PC-9 (cell line): ENCODE data around the gene NCK2. TPM values are rescaled to one million over a fixed set of nuclear protein-coding genes. Genes with fewer than 3 reads are reported as not detected.

Source experiments
- BruUV-seq: library from RNA; stranded (reverse); fragments of 400-500 nt; replicated peaks from 2 replicates; lab custom pipeline; 2021; lab: Mats Ljungman, UMichigan
- CTCF ChIA-PET: fragments of 300-600 bp; sonication (Branson Sonifier 250); formaldehyde crosslinking; loops from one replicate; lab custom pipeline; 2022; ENCODE audit warnings: antibody characterized with exemption; lab: Charles Lee
- POLR2A ChIA-PET: fragments of 300-600 bp; sonication (Branson Sonifier 250); formaldehyde crosslinking; loops from one replicate; lab custom pipeline; 2022; ENCODE audit warnings: antibody characterized with exemption; ENCODE audit not compliant: unreplicated experiment; lab: Charles Lee
- DNase-seq, 2 experiments: peaks; one replicate each; pipeline versions ENCODE4 v3.0.0 to v3.0.0-alpha.2; 2015 to 2022; ENCODE audit warnings: mixed read lengths in 1 of 2
- H2AFZ ChIP-seq: fragments of 200-600 bp; sonication (generic); 2 replicates; pipeline ENCODE4 v1.8.1; 2017; ENCODE audit warnings: antibody characterized with exemption
- H3F3A ChIP-seq: fragments of 200-600 bp; sonication (generic); 2 replicates; pipeline ENCODE4 v1.8.1; 2017; ENCODE audit warnings: antibody characterized with exemption, mild to moderate bottlenecking, low read depth; ENCODE audit not compliant: insufficient read depth
- H3K27ac ChIP-seq: fragments of 200-600 bp; sonication (generic); 2 replicates; pipeline ENCODE4 v1.6.1; 2016; ENCODE audit warnings: mixed run types
- H3K27me3 ChIP-seq: fragments of 200-600 bp; sonication (generic); 2 replicates; pipeline ENCODE4 v1.6.1; 2016; ENCODE audit warnings: low read depth, mixed run types; ENCODE audit not compliant: insufficient read depth
- H3K36me3 ChIP-seq: fragments of 200-600 bp; sonication (generic); 2 replicates; pipeline ENCODE4 v1.6.1; 2016; ENCODE audit warnings: low read depth, mixed run types
- H3K4me1 ChIP-seq: fragments of 200-600 bp; sonication (generic); replicated peaks from 2 replicates; pipeline ENCODE4 v1.6.1; 2016; ENCODE audit warnings: mixed run types; ENCODE audit not compliant: insufficient read depth
- H3K4me2 ChIP-seq: fragments of 200-600 bp; sonication (generic); 2 replicates; pipeline ENCODE4 v1.6.1; 2017; ENCODE audit warnings: mixed run types
- H3K4me3 ChIP-seq: fragments of 200-600 bp; sonication (generic); 2 replicates; pipeline ENCODE4 v1.6.1; 2016; ENCODE audit warnings: mixed run types
- H3K79me2 ChIP-seq: fragments of 200-600 bp; sonication (generic); 2 replicates; pipeline ENCODE4 v1.6.1; 2017; ENCODE audit warnings: low read depth, mixed run types
- H3K9me2 ChIP-seq: fragments of 200-600 bp; sonication (generic); 2 replicates; pipeline ENCODE4 v1.8.1; 2017; ENCODE audit warnings: mild to moderate bottlenecking; ENCODE audit not compliant: insufficient read depth
- H3K9me3 ChIP-seq: fragments of 200-600 bp; sonication (generic); 2 replicates; pipeline ENCODE4 v1.8.1; 2016; ENCODE audit warnings: low read depth; ENCODE audit not compliant: insufficient read depth
- H4K20me1 ChIP-seq: fragments of 200-600 bp; sonication (generic); 2 replicates; pipeline ENCODE4 v1.8.1; 2017; ENCODE audit not compliant: insufficient read depth
- EZH2 ChIP-seq: fragments of 200-600 bp; sonication (generic); IDR thresholded peaks from 2 replicates; pipeline ENCODE4 v1.8.0; 2017; ENCODE audit warnings: antibody characterized with exemption, low read depth
- intact Hi-C: fragments of 100-400 bp; cut with micrococcal nuclease; formaldehyde crosslinking; loops from one replicate; pipeline ENCODE4 v1.10.0; 2022; ENCODE audit not compliant: unreplicated experiment
- total RNA-seq: library from RNA; stranded (reverse); gene quantifications from 2 replicates; pipeline ENCODE4 v1.2.3, GENCODE V29; 2021
- TF ChIP-seq, protein P1 (sequence below): fragments of 200-600 bp; sonication (generic); conservative IDR thresholded peaks from 2 replicates; pipeline ENCODE4 v1.6.1; 2017; ENCODE audit warnings: mixed run types, antibody characterized with exemption, mild to moderate bottlenecking, moderate library complexity

Gene NCK2
- total RNA-seq, 1 experiment from 2014 or later: 26.0 TPM

DNA sequence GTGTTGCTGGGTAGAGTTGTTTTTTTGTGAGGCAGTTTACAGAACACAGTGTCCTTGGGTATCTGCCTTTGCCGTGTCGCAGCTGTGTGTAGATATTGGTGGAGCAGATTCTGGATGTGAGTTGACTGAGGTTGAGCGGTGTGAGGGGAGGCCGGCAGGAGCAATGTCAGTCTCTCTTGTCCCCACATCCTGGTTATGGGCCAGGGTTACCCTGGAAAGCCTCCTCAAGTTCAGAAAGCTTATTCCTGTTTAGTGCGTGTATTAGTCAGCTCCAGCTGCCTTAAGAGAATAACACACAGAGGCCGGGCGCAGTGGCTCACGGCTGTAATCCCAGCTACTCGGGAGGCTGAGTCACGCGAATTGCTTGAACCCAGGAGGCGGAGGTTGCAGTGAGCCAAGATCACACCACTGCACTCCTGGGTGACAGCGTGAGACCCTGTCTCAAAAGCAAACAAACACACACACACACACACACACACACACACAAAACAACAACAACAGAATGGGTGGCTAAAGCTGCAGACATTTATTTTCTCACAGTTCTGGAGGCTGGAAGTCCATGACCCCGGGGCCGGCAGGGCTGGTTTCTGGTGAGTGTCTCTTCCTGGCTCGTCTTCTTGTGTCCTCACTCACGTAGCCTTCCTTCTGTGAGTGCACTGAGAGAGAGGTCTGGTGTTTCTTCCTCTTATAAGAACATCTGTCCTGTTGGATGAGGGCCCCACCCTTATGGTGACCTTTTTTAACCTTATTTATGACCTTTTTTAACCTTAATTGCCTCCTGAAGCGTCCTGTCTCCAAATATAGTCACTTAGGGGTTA, 5.1 kb downstream of the NCK2 start:
- H2AFZ ChIP-seq: no peak overlapping the region
- H3K4me2 ChIP-seq: no peak overlapping the region
- H3K27me3 ChIP-seq: no peaks in the 10 kb centered on the region
- no peaks in the 10 kb centered on the region for H3F3A ChIP-seq
- H4K20me1 ChIP-seq: 0 out of 2 replicates have a peak, but pooled peaks cover 9% of the 10 kb centered on the region
- H3K4me3 ChIP-seq: no peak overlapping the region
- H3K9me3 ChIP-seq: no peaks in the 10 kb centered on the region
- H3K36me3 ChIP-seq: 0 out of 2 replicates have a peak, but pooled peaks cover 7% of the 10 kb centered on the region
- no TSS peak for BruUV-seq
- intact Hi-C loops: loop anchor here (10.0 kb wide), 1 partner anchor 105 kb away; no protein-coding TSS in a partner anchor
- no peak overlapping the region for H3K27ac ChIP-seq
- CTCF ChIA-PET: no interaction called here
- H3K79me2 ChIP-seq: peaks cover 28% of the 10 kb centered on the region; the same call in 1 of the 2 replicates
- POLR2A ChIA-PET: no interaction called here
- peaks cover 10% of the 10 kb centered on the region for H3K4me1 ChIP-seq
- no peaks in the 10 kb centered on the region for H3K9me2 ChIP-seq
- TF ChIP-seq, protein P1, sequence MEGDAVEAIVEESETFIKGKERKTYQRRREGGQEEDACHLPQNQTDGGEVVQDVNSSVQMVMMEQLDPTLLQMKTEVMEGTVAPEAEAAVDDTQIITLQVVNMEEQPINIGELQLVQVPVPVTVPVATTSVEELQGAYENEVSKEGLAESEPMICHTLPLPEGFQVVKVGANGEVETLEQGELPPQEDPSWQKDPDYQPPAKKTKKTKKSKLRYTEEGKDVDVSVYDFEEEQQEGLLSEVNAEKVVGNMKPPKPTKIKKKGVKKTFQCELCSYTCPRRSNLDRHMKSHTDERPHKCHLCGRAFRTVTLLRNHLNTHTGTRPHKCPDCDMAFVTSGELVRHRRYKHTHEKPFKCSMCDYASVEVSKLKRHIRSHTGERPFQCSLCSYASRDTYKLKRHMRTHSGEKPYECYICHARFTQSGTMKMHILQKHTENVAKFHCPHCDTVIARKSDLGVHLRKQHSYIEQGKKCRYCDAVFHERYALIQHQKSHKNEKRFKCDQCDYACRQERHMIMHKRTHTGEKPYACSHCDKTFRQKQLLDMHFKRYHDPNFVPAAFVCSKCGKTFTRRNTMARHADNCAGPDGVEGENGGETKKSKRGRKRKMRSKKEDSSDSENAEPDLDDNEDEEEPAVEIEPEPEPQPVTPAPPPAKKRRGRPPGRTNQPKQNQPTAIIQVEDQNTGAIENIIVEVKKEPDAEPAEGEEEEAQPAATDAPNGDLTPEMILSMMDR: no peak
- no peak for TF ChIP-seq EZH2
- DNase-seq: no peak

DNA sequence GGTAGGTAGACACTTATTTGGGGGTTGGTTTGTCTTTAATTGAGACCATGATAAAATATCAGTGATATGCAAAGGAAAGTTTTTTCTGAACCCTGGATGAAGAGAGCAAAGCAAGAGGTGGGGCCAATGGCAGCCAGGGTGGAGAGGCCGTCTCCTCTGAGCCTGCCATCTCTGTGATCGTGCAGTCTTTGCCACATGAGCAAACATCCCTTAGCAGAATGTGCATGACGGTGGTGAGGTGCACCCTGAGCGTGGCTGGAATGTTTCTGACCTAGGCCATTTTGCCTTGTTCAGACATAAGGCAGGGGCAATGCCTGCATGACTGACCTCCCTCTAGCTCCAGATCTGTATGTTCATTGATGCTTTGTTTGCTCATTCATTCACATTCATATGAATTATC, 6.0 kb downstream of the NCK2 start:
- BruUV-seq: no TSS peak
- no peaks in the 10 kb centered on the region for H3K9me3 ChIP-seq
- 0 out of 2 replicates have a peak, but pooled peaks cover 9% of the 10 kb centered on the region for H4K20me1 ChIP-seq
- peaks cover 24% of the 10 kb centered on the region; the same call in 1 of the 2 replicates for H3K79me2 ChIP-seq
- ChIA-PET POLR2A (no interaction called here), CTCF (no interaction called here)
- TF ChIP-seq, protein P1: no peak
- TF ChIP-seq EZH2: no peak
- no peaks in the 10 kb centered on the region for H3K27me3 ChIP-seq
- H3K27ac ChIP-seq: no peak overlapping the region
- no peak overlapping the region for H2AFZ ChIP-seq
- H3K4me2 ChIP-seq: no peak overlapping the region
- DNase-seq: no peak
- no peak overlapping the region for H3K4me3 ChIP-seq
- peaks cover 8% of the 10 kb centered on the region for H3K4me1 ChIP-seq
- H3K36me3 ChIP-seq: 0 out of 2 replicates have a peak, but pooled peaks cover 7% of the 10 kb centered on the region
- H3F3A ChIP-seq: no peaks in the 10 kb centered on the region
- intact Hi-C loops: no loop called here
- no peaks in the 10 kb centered on the region for H3K9me2 ChIP-seq

DNA sequence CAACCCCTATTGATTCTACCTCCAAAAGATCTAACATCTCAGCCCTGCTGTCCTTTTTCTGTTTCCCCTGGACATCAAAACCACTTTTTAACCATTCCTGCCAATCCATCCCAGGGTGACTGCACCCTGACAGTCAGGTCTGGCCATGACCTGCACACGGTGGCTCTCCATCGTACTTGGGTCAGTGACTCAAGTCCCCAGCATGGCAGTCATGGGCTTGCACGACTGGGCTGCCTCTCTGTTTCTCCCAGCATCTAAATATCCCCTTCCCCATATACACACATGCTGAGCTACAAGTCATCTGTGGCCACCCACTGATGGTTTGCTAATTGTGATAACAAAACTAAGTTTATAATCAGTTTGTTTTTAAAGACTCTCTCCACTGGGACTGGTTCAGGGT, 6.6 kb downstream of the NCK2 start:
- DNase-seq: no peak
- H3K4me2 ChIP-seq: no peak overlapping the region
- no peaks in the 10 kb centered on the region for H3K27me3 ChIP-seq
- CTCF ChIA-PET: no interaction called here
- no peaks in the 10 kb centered on the region for H3F3A ChIP-seq
- no peak overlapping the region for H3K4me3 ChIP-seq
- 0 out of 2 replicates have a peak, but pooled peaks cover 9% of the 10 kb centered on the region for H4K20me1 ChIP-seq
- H3K79me2 ChIP-seq: peaks cover 19% of the 10 kb centered on the region; the same call in 1 of the 2 replicates
- H3K4me1 ChIP-seq: peaks cover 2% of the 10 kb centered on the region
- intact Hi-C loops: no loop called here
- TF ChIP-seq, protein P1: no peak
- no peak for TF ChIP-seq EZH2
- no peak overlapping the region for H2AFZ ChIP-seq
- POLR2A ChIA-PET: no interaction called here
- H3K27ac ChIP-seq: no peak overlapping the region
- BruUV-seq: no TSS peak
- H3K36me3 ChIP-seq: 0 out of 2 replicates have a peak, but pooled peaks cover 7% of the 10 kb centered on the region
- no peaks in the 10 kb centered on the region for H3K9me2 ChIP-seq
- H3K9me3 ChIP-seq: no peaks in the 10 kb centered on the region
